Hematopoietic multipotent progenitor cell treated with erythropoietin and hydrocortisone succinate and interleukin-3 and kit ligand, for 17 days (in vitro differentiated cells): ENCODE results near the gene DISP1.

ENCODE experiments used
- DNase-seq: peaks from one replicate; pipeline ENCODE4 v3.0.0-alpha.2; 2015; ENCODE audit warnings: low spot score

Gene DISP1

GRCh38 chr1:222814536-222815439 lies at the start of gene DISP1:
DISP1 (plus strand) TSS chr1:222815039; CDS start chr1:222942824, 127,785 bp downstream.
- peak; percentile 42 for DNase-seq

GRCh38 chr1:222767152-222767571 lies 47.7 kb upstream of the DISP1 start:
- no peak for DNase-seq

GRCh38 chr1:222768592-222768991 lies 46.2 kb upstream of the DISP1 start:
- DNase-seq: no peak

- no peak for DNase-seq
Measured at GRCh38 chr1:222769181-222769580, 45.7 kb upstream of the DISP1 start.

- DNase-seq: no peak
Measured at GRCh38 chr1:222769971-222770620, 44.7 kb upstream of the DISP1 start.

- no peak for DNase-seq
Measured at GRCh38 chr1:222772996-222773379, 41.9 kb upstream of the DISP1 start.

- DNase-seq: no peak
Measured at GRCh38 chr1:222777463-222777862, 37.4 kb upstream of the DISP1 start.

- no peak for DNase-seq
Measured at GRCh38 chr1:222777977-222778376, 36.9 kb upstream of the DISP1 start.

- DNase-seq: no peak
Measured at GRCh38 chr1:222781251-222781650, 33.6 kb upstream of the DISP1 start.

- no peak for DNase-seq
Measured at GRCh38 chr1:222783051-222783450, 31.8 kb upstream of the DISP1 start.

GRCh38 chr1:222784371-222784770 lies 30.5 kb upstream of the DISP1 start:
- no peak for DNase-seq

- no peak for DNase-seq
Measured at GRCh38 chr1:222784916-222785315, 29.9 kb upstream of the DISP1 start.

- DNase-seq: no peak
Measured at GRCh38 chr1:222785529-222785928, 29.3 kb upstream of the DISP1 start.

GRCh38 chr1:222786121-222786520 lies 28.7 kb upstream of the DISP1 start:
- DNase-seq: no peak

- DNase-seq: no peak
Measured at GRCh38 chr1:222787729-222788128, 27.1 kb upstream of the DISP1 start.

GRCh38 chr1:222788402-222789156 lies 26.3 kb upstream of the DISP1 start:
- no peak for DNase-seq

- DNase-seq: no peak
Measured at GRCh38 chr1:222790115-222790514, 24.7 kb upstream of the DISP1 start.

- no peak for DNase-seq
Measured at GRCh38 chr1:222790520-222790919, 24.3 kb upstream of the DISP1 start.

- no peak for DNase-seq
Measured at GRCh38 chr1:222791006-222791710, 23.7 kb upstream of the DISP1 start.

- no peak for DNase-seq
Measured at GRCh38 chr1:222792744-222793143, 22.1 kb upstream of the DISP1 start.

GRCh38 chr1:222794656-222795474 lies 20.0 kb upstream of the DISP1 start:
- DNase-seq: no peak
